Osteocyte (in vitro differentiated cells): ENCODE measurements around the gene MED10. TPM values are rescaled to one million over a fixed set of nuclear protein-coding genes. Genes with fewer than 3 reads are reported as not detected.

Experiments used
- DNase-seq: peaks from one replicate; pipeline ENCODE4 v3.0.0; 2021; ENCODE audit warnings: mixed read lengths; ENCODE audit not compliant: unreplicated experiment; ENCODE audit errors: extremely low spot score
- H3K27ac Mint-ChIP-seq: one replicate; pipeline ENCODE4 v1.8.0; 2021; ENCODE audit warnings: mild to moderate bottlenecking, mixed read lengths; ENCODE audit not compliant: unreplicated experiment
- H3K27me3 Mint-ChIP-seq: one replicate; pipeline ENCODE4 v1.8.0; 2021; ENCODE audit warnings: mixed read lengths; ENCODE audit not compliant: unreplicated experiment
- H3K36me3 Mint-ChIP-seq: one replicate; pipeline ENCODE4 v1.8.0; 2021; ENCODE audit warnings: mixed read lengths; ENCODE audit not compliant: unreplicated experiment
- H3K4me1 Mint-ChIP-seq: one replicate; pipeline ENCODE4 v1.8.0; 2021; ENCODE audit warnings: mixed read lengths; ENCODE audit not compliant: unreplicated experiment
- H3K4me3 Mint-ChIP-seq: one replicate; pipeline ENCODE4 v1.8.0; 2021; ENCODE audit warnings: mild to moderate bottlenecking, moderate library complexity, mixed read lengths; ENCODE audit not compliant: unreplicated experiment
- H3K9me3 Mint-ChIP-seq: one replicate; pipeline ENCODE4 v1.8.0; 2021; ENCODE audit warnings: mixed read lengths; ENCODE audit not compliant: unreplicated experiment
- CTCF ChIP-seq: fragments of 200-600 bp; sonication (generic); IDR thresholded peaks from 2 replicates; pipeline ENCODE4 v1.5.0; 2021; ENCODE audit warnings: antibody characterized with exemption, mild to moderate bottlenecking, moderate library complexity
- long read RNA-seq: library from polyadenylated mRNA; unstranded; transcript quantifications from one replicate; pipeline ENCODE4 v2.0.0, GENCODE V29; 2021
- total RNA-seq: library from RNA; stranded (reverse); gene quantifications from 2 replicates; pipeline ENCODE4 v1.2.1, GENCODE V29; 2021

The MED10 gene
- total RNA-seq: 28.2 and 31.0 TPM in 2 replicates
- long read RNA-seq, transcript MED10-201 (4 exons, 1,141 nt): major isoform, 75 of 90 reads
- long read RNA-seq, partial matches to known transcripts: 0 of 90 reads
- long read RNA-seq, other reads (novel, unspliced or antisense): 14 of 90 reads

- Mint-ChIP-seq H3K27me3 (no peaks in the 10 kb centered on the region), H3K27ac (peak within 1 kb of the TSS; percentile 93), H3K36me3 (peaks cover 30% of the 10 kb centered on the region), H3K4me1 (peaks cover 24% of the 10 kb centered on the region), H3K4me3 (peak within 1 kb of the TSS; percentile 99), H3K9me3 (no peaks in the 10 kb centered on the region)
- DNase-seq: peak; percentile 95
- TF ChIP-seq CTCF: no peak
Measured at GRCh38 chr5:6377905-6378765, at the start of gene MED10. Gene MED10 (minus strand): TSS chr5:6378547. CDS start chr5:6378483, 64 bp downstream.

DNA sequence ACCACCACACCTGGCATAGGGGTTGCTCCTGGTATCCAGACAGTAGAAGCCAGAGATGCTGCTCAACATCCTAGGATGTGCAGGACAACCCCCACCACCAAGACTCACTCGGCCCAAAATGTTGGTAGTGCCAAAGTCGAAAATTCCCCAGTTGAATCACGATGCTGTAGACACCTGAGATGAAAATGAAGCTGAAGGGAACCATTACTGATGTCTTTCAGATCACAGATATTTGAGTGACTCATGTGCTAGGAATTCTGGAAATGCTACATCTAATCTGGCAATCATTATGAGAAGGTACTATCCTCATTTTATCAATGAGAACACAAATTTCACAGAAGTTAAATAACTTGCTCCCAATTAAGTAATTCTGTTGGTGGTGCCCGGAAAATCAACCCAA is 49.3 kb upstream of the MED10 start:
- Mint-ChIP-seq H3K27ac (no peak overlapping the region), H3K36me3 (no peaks in the 10 kb centered on the region), H3K4me1 (no peaks in the 10 kb centered on the region), H3K9me3 (no peaks in the 10 kb centered on the region), H3K27me3 (no peaks in the 10 kb centered on the region), H3K4me3 (no peak overlapping the region)
- DNase-seq: no peak
- TF ChIP-seq CTCF: no peak

DNA sequence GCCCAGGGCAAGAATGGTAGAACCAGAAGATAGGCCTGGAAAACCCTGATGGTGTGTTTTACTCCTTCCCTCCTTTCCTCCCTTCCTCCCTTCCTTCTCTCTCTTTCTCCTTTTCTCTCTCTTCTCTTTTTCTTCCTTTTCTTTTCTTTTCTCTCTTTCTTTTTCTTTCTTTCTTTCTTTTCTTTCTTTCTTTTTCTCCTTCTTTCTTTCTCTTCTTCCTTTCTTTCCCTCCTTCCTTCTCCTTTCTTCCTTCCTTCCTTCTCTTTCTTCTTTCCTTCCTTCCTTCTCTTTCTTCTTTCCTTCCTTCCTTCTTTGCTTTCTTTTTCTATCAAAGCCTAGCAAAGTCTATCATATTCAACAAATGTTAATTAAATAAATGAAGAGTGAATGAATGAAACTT is 46.4 kb upstream of the MED10 start:
- DNase-seq: no peak
- H3K9me3 Mint-ChIP-seq: no peaks in the 10 kb centered on the region
- TF ChIP-seq CTCF: no peak
- no peaks in the 10 kb centered on the region for H3K4me1 Mint-ChIP-seq
- no peak overlapping the region for H3K4me3 Mint-ChIP-seq
- H3K27ac Mint-ChIP-seq: no peak overlapping the region
- no peaks in the 10 kb centered on the region for H3K36me3 Mint-ChIP-seq
- H3K27me3 Mint-ChIP-seq: no peaks in the 10 kb centered on the region

DNA sequence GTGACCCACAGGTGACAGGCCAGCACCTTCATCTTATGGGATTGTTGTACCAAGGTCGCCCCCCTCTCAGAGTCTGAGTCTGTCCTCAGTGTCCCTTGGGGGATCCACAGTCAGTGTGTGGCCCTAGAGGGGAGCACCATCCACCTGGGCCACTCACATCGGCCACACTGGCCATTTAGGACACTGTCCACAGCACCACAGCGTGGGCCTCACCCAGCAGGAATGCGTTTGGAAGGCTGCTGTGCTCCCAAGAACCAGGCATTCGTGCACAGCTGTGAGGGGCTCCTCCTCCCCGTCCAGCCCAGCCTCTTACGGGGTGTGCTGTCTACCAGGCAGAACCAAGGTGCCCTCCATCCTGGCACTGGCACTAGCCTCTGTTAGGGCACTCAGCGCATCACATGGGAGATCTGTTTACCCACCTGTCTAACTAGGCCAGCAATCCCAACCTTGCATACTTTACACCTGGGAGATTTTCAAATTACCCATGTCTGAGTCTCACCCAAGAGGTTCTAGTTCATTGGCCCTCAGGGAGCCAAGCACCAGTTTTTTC is 45.8 kb upstream of the MED10 start:
- no peaks in the 10 kb centered on the region for H3K27me3 Mint-ChIP-seq
- no peak overlapping the region for H3K27ac Mint-ChIP-seq
- no peak overlapping the region for H3K4me3 Mint-ChIP-seq
- no peak for TF ChIP-seq CTCF
- H3K36me3 Mint-ChIP-seq: no peaks in the 10 kb centered on the region
- no peak for DNase-seq
- no peaks in the 10 kb centered on the region for H3K9me3 Mint-ChIP-seq
- H3K4me1 Mint-ChIP-seq: peaks cover 3% of the 10 kb centered on the region
